Keratinocyte (primary cell): Measurements from ENCODE around the gene CCDC182.

Source experiments
- CTCF ChIP-seq, 3 experiments: IDR thresholded peaks in 1 of 3; conservative IDR thresholded peaks in 1 of 3; optimal IDR thresholded peaks in 1 of 3; 2 replicates in 2 of 3; 3 replicates in 1 of 3; pipeline versions ENCODE3 to v1.5.1; 2011; ENCODE audit warnings: low read length in 3 of 3, mild to moderate bottlenecking in 3 of 3, moderate library complexity in 2 of 3, control low read depth in 1 of 3, inconsistent platforms in 1 of 3; ENCODE audit not compliant: insufficient read depth in 2 of 3; ENCODE audit errors: extremely low read depth in 1 of 3
- EZH2 ChIP-seq: IDR thresholded peaks from one replicate; pipeline ENCODE4 v1.6.1; 2012; ENCODE audit warnings: inconsistent platforms, mild to moderate bottlenecking, low read length, moderate library complexity

- TF ChIP-seq CTCF (optimal IDR thresholded peaks at IDR 0.05 in 1 of 3, IDR thresholded peaks at IDR 0.05 in 1 of 3, conservative IDR thresholded peaks at IDR 0.05 in 1 of 3; ENCODE audit: extremely low read depth in 1 of 3, insufficient read depth in 2 of 3, low read length in 3 of 3), result no peak
- no peak for TF ChIP-seq EZH2
Measured at GRCh38 chr17:57705921-57706695, 39.0 kb downstream of the CCDC182 start.
